Osteocyte (in vitro differentiated cells): ENCODE measurements around the gene PPP1R27. TPM values are rescaled to one million over a fixed set of nuclear protein-coding genes. Genes with fewer than 3 reads are reported as not detected.

Source experiments
- DNase-seq: peaks from one replicate; pipeline ENCODE4 v3.0.0; 2021; ENCODE audit warnings: mixed read lengths; ENCODE audit not compliant: unreplicated experiment; ENCODE audit errors: extremely low spot score
- H3K27ac Mint-ChIP-seq: one replicate; pipeline ENCODE4 v1.8.0; 2021; ENCODE audit warnings: mild to moderate bottlenecking, mixed read lengths; ENCODE audit not compliant: unreplicated experiment
- H3K27me3 Mint-ChIP-seq: one replicate; pipeline ENCODE4 v1.8.0; 2021; ENCODE audit warnings: mixed read lengths; ENCODE audit not compliant: unreplicated experiment
- H3K36me3 Mint-ChIP-seq: one replicate; pipeline ENCODE4 v1.8.0; 2021; ENCODE audit warnings: mixed read lengths; ENCODE audit not compliant: unreplicated experiment
- H3K4me1 Mint-ChIP-seq: one replicate; pipeline ENCODE4 v1.8.0; 2021; ENCODE audit warnings: mixed read lengths; ENCODE audit not compliant: unreplicated experiment
- H3K4me3 Mint-ChIP-seq: one replicate; pipeline ENCODE4 v1.8.0; 2021; ENCODE audit warnings: mild to moderate bottlenecking, moderate library complexity, mixed read lengths; ENCODE audit not compliant: unreplicated experiment
- H3K9me3 Mint-ChIP-seq: one replicate; pipeline ENCODE4 v1.8.0; 2021; ENCODE audit warnings: mixed read lengths; ENCODE audit not compliant: unreplicated experiment
- CTCF ChIP-seq: fragments of 200-600 bp; sonication (generic); IDR thresholded peaks from 2 replicates; pipeline ENCODE4 v1.5.0; 2021; ENCODE audit warnings: antibody characterized with exemption, mild to moderate bottlenecking, moderate library complexity
- total RNA-seq: library from RNA; stranded (reverse); gene quantifications from 2 replicates; pipeline ENCODE4 v1.2.1, GENCODE V29; 2021

The PPP1R27 gene
- total RNA-seq, 1 donor from 2014 or later, result 0.62 TPM

DNA sequence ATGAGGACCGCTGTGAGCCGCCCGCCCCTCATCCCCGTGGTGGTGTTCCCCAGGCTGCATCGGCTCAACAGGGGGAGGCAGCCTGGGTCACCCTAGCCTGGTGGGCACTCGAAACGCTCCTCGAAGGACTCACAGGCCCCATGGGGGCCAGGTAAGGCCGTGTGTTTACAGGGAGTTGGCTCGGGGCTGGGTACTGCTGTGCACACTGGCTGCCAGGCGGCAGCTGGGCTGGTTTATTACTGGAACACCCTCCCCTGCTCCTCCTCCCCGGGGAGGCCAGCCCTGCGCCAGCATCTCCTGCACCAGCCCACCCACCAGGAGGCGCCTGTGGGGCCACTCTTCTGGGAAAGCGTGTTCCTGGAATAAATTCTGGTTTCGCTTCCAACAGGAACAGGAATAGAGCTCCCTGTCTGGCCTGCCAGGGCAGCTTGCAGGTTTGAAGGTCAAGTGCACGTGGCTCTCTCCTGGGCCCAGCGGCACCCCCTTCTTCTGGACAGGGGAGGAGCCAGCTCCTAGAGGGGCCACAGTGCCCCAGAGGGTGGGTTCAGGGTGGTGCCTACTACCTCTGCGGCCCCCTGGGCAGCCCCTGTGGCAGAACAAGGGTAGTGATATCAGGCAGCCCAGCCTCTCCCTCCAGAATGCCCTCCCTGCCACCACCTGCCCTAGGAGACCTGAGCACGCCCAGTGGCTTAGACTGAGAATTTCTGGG lies 13.1 kb downstream of the PPP1R27 start:
- Mint-ChIP-seq H3K27me3 (peaks cover 2% of the 10 kb centered on the region), H3K4me3 (no peak overlapping the region), H3K9me3 (no peaks in the 10 kb centered on the region), H3K36me3 (peaks cover 7% of the 10 kb centered on the region), H3K27ac (no peak overlapping the region), H3K4me1 (no peaks in the 10 kb centered on the region)
- DNase-seq, result no peak
- peak; percentile 27 for TF ChIP-seq CTCF

DNA sequence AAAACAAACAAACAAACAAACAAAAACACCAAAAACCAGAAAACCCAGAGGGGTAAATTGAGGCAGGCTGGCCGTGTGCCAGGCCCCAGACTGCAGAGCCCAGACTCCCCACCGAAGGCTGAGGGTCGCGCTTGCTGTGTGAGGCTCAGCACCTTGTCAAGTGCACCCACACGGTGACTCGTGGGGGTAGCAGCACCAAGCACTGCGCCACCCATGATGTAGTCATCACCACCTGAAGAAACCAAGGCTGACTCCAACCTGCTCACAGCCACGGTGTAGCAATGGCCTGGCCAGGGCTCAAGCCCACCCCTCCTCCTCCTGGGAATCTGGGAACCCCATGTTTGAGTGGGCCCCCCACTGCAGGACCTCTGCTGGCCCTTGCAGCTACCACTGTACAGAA lies 13.7 kb downstream of the PPP1R27 start:
- no peak for TF ChIP-seq CTCF
- no peak for DNase-seq
- H3K4me1 Mint-ChIP-seq, result no peaks in the 10 kb centered on the region
- H3K27me3 Mint-ChIP-seq, result peaks cover 2% of the 10 kb centered on the region
- H3K27ac Mint-ChIP-seq, result no peak overlapping the region
- H3K36me3 Mint-ChIP-seq, result peaks cover 7% of the 10 kb centered on the region
- no peak overlapping the region for H3K4me3 Mint-ChIP-seq
- H3K9me3 Mint-ChIP-seq, result no peaks in the 10 kb centered on the region

- Mint-ChIP-seq H3K4me1 (no peaks in the 10 kb centered on the region), H3K27me3 (peaks cover 2% of the 10 kb centered on the region), H3K4me3 (no peak overlapping the region), H3K36me3 (peaks cover 7% of the 10 kb centered on the region), H3K9me3 (no peaks in the 10 kb centered on the region), H3K27ac (no peak overlapping the region)
- TF ChIP-seq CTCF, result no peak
- DNase-seq, result no peak
Observed at GRCh38 chr17:81819708-81820107, 15.1 kb downstream of the PPP1R27 start.

- H3K4me1 Mint-ChIP-seq, result no peaks in the 10 kb centered on the region
- no peak for TF ChIP-seq CTCF
- H3K9me3 Mint-ChIP-seq, result no peaks in the 10 kb centered on the region
- H3K36me3 Mint-ChIP-seq, result peaks cover 3% of the 10 kb centered on the region
- H3K4me3 Mint-ChIP-seq, result no peak overlapping the region
- no peak overlapping the region for H3K27ac Mint-ChIP-seq
- DNase-seq, result no peak
- peaks cover 2% of the 10 kb centered on the region for H3K27me3 Mint-ChIP-seq
Observed at GRCh38 chr17:81817758-81818147, 17.1 kb downstream of the PPP1R27 start.

GRCh38 chr17:81815646-81815986 lies 19.2 kb downstream of the PPP1R27 start:
- Mint-ChIP-seq H3K4me1 (no peaks in the 10 kb centered on the region), H3K27ac (no peak overlapping the region), H3K27me3 (peaks cover 2% of the 10 kb centered on the region), H3K4me3 (no peak overlapping the region), H3K9me3 (no peaks in the 10 kb centered on the region), H3K36me3 (no peaks in the 10 kb centered on the region)
- no peak for TF ChIP-seq CTCF
- no peak for DNase-seq
